MM.1S (cell line): ENCODE data around the gene MRGPRG.

ENCODE experiments used
- EZH2 ChIP-seq: fragments of 300-600 bp; sonication (generic); optimal IDR thresholded peaks from 2 replicates; pipeline ENCODE3; 2017; ENCODE audit warnings: low read depth, mild to moderate bottlenecking, antibody characterized with exemption, low read length, mixed read lengths
- EZH2phosphoT487 ChIP-seq: fragments of 300-600 bp; sonication (generic); IDR thresholded peaks from 2 replicates; pipeline ENCODE4 v1.6.1; 2018; ENCODE audit warnings: antibody characterized with exemption, low read length
- TF ChIP-seq, protein P1 (sequence below): fragments of 300-600 bp; sonication (generic); IDR thresholded peaks from 2 replicates; pipeline ENCODE4 v1.5.1; 2016; ENCODE audit warnings: antibody characterized with exemption, low read length, mixed read lengths

DNA sequence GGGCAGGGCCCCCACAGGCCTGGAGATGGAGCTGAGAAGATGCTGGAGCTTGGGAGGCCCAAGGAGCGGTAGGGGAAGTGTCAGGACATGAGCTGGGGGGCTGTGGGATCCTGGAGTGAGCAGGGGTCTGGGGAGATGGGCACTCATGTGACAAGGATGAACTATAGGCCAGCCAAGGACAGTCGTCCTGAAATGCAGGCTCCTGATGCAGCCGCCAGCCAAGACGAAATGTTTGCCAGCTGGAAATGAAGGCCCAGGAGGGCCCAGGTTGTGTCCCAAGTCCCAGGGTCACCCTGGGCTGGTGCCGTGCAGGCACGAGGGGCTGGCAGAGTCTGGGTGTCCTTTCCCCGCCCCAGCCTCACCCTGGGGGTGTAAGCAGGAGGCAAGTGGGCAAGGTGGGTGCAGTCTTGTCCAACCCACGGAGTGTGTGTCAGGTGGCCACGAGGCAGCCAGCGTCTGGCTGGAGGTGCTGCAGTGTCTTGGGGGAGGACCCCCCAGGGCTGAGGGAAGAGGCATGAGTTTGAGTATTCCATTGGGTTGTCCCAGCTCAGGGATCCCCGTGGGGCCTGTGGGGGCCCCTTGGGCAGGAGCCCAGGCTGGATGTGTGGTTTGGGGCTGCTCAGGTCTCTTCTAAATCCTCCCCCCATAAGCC, 21.4 kb downstream of the MRGPRG start:
- TF ChIP-seq, protein P1, sequence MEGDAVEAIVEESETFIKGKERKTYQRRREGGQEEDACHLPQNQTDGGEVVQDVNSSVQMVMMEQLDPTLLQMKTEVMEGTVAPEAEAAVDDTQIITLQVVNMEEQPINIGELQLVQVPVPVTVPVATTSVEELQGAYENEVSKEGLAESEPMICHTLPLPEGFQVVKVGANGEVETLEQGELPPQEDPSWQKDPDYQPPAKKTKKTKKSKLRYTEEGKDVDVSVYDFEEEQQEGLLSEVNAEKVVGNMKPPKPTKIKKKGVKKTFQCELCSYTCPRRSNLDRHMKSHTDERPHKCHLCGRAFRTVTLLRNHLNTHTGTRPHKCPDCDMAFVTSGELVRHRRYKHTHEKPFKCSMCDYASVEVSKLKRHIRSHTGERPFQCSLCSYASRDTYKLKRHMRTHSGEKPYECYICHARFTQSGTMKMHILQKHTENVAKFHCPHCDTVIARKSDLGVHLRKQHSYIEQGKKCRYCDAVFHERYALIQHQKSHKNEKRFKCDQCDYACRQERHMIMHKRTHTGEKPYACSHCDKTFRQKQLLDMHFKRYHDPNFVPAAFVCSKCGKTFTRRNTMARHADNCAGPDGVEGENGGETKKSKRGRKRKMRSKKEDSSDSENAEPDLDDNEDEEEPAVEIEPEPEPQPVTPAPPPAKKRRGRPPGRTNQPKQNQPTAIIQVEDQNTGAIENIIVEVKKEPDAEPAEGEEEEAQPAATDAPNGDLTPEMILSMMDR: no peak
- TF ChIP-seq EZH2phosphoT487 (no peak), EZH2 (no peak)
